GM12891 (cell line): ENCODE measurements around the gene CASP14.

ENCODE experiments used
- POLR2A ChIP-seq: IDR thresholded peaks from 2 replicates; pipeline ENCODE4 v1.6.1; 2011; ENCODE audit warnings: low read depth, low read length, control low read depth
- POLR2AphosphoS5 ChIP-seq: IDR thresholded peaks from 2 replicates; pipeline ENCODE4 v1.6.1; 2011; ENCODE audit warnings: low read depth, low read length, control low read depth

DNA sequence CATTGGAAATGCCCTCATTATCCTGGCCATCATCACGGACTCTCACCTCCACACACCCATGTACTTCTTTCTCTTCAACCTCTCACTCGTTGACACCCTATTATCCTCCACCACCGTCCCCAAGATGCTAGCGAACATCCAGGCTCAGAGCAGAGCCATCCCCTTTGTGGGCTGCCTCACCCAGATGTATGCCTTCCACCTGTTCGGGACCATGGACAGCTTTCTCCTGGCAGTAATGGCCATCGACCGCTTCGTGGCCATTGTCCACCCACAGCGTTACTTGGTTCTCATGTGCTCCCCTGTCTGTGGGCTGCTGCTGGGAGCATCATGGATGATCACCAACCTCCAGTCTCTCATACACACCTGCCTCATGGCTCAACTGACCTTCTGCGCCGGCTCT, 37.9 kb downstream of the CASP14 start:
- no peak for TF ChIP-seq POLR2A
- no peak for TF ChIP-seq POLR2AphosphoS5
